Parathyroid adenoma (tissue), 2 donors: Measurements from ENCODE around the gene SPATA19.

ENCODE experiments used
- H2AFZ ChIP-seq: fragments of 300-600 bp; sonication (generic); one replicate; pipeline ENCODE4 v1.7.0; 2017; ENCODE audit warnings: antibody characterized with exemption, mild to moderate bottlenecking
- H3K27ac ChIP-seq: fragments of 300-600 bp; sonication (generic); one replicate; pipeline ENCODE4 v1.7.0; 2017
- H3K27me3 ChIP-seq: fragments of 300-600 bp; sonication (generic); one replicate; pipeline ENCODE4 v1.7.0; 2017; ENCODE audit warnings: low read length; ENCODE audit not compliant: control insufficient read depth, insufficient read depth
- H3K36me3 ChIP-seq: fragments of 300-600 bp; sonication (generic); one replicate; pipeline ENCODE4 v1.7.0; 2017; ENCODE audit warnings: low read length; ENCODE audit not compliant: control insufficient read depth, insufficient read depth
- H3K4me1 ChIP-seq: fragments of 300-600 bp; sonication (generic); one replicate; pipeline ENCODE4 v1.7.0; 2017; ENCODE audit warnings: control low read depth
- H3K4me2 ChIP-seq: fragments of 300-600 bp; sonication (generic); one replicate; pipeline ENCODE4 v1.7.0; 2017; ENCODE audit warnings: low read length
- H3K4me3 ChIP-seq: fragments of 300-600 bp; sonication (generic); one replicate; pipeline ENCODE4 v1.7.0; 2017; ENCODE audit warnings: low read depth, low read length
- H3K79me2 ChIP-seq: fragments of 300-600 bp; sonication (generic); one replicate; pipeline ENCODE4 v1.7.0; 2017; ENCODE audit warnings: control low read depth
- H3K9ac ChIP-seq: fragments of 300-600 bp; sonication (generic); one replicate; pipeline ENCODE4 v1.7.0; 2017; ENCODE audit warnings: mild to moderate bottlenecking
- H3K9me3 ChIP-seq: fragments of 300-600 bp; sonication (generic); one replicate; pipeline ENCODE4 v1.7.0; 2017; ENCODE audit warnings: low read length; ENCODE audit not compliant: control insufficient read depth
- CTCF ChIP-seq: fragments of 300-600 bp; sonication (generic); IDR thresholded peaks from one replicate; pipeline ENCODE4 v1.7.0; 2017; ENCODE audit warnings: antibody characterized with exemption, mild to moderate bottlenecking
- donor health status: primary hyperparathyroidism.

SPATA19 gene

DNA sequence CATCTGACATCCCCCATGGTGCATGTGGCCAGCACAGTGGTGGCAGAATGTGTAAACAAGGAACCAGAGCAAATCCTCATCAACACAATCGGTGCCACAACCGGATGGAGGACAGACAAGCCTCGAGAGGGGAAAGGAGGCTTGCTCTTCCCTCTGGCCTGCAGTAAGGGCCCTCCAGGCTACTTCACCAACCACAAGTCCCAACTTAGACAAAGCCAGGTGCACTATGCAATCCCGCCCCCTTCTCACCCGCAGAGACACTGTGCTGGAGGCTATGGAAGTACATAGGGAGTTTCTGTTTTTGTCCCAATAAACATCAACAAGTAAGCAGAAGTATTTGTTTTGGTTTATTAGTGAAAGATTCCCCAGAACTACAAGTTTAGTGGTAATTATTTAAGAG lies 54.3 kb downstream of the SPATA19 start:
- no peak for TF ChIP-seq CTCF
- Histone ChIP-seq H2AFZ (no peak overlapping the region), H3K9me3 (no peaks in the 10 kb centered on the region), H3K4me3 (no peak overlapping the region), H3K27me3 (no peaks in the 10 kb centered on the region), H3K27ac (no peak overlapping the region), H3K4me2 (no peak overlapping the region), H3K79me2 (no peaks in the 10 kb centered on the region), H3K36me3 (no peaks in the 10 kb centered on the region), H3K9ac (no peak overlapping the region), H3K4me1 (no peaks in the 10 kb centered on the region)
